Right lobe of liver (tissue), 6 donors: ENCODE results near the gene CEND1. TPM values are rescaled to one million over a fixed set of nuclear protein-coding genes. Genes with fewer than 3 reads are reported as not detected.
A peak's percentile ranks its signal among the peaks of the same experiment; 100 is the strongest.

Source experiments
- ATAC-seq, 4 donors: fragments of 200-7000 bp; cut with Tn5 transposase; one replicate each; pipeline ENCODE4 v1.9.1; 2020; ENCODE audit warnings: mild to moderate bottlenecking in 4 of 4, moderate library complexity in 4 of 4
- DNase-seq, 3 donors: peaks; one replicate each; pipeline ENCODE4 v3.0.0-alpha.2; 2020
- H3K27ac ChIP-seq, 3 donors: fragments of 200-600 bp; one replicate each; pipeline ENCODE4 v1.8.0; 2022
- H3K27me3 ChIP-seq, 2 donors: fragments of 200-600 bp; one replicate each; pipeline ENCODE4 v1.8.0; 2022
- H3K36me3 ChIP-seq, 4 donors: fragments of 200-600 bp; sonication (generic) in 1 of 4; one replicate each; pipeline versions ENCODE4 v1.5.1 to v1.8.0; 2017 to 2022; ENCODE audit warnings: control low read depth in 1 of 4
- H3K4me1 ChIP-seq, 4 donors: fragments of 200-600 bp; sonication (generic) in 1 of 4; one replicate each; pipeline versions ENCODE4 v1.5.1 to v1.8.0; 2017 to 2022; ENCODE audit warnings: control low read depth in 1 of 4
- H3K4me3 ChIP-seq, 3 donors: fragments of 200-600 bp; one replicate each; pipeline ENCODE4 v1.8.0; 2022
- H3K9me3 ChIP-seq, 4 donors: fragments of 200-600 bp; sonication (generic) in 1 of 4; one replicate each; pipeline versions ENCODE4 v1.5.1 to v1.8.0; 2017 to 2022; ENCODE audit warnings: control low read depth in 1 of 4
- CTCF ChIP-seq, 4 donors: fragments of 200-600 bp in 3 of 4; fragments of 450-650 bp in 1 of 4; IDR thresholded peaks; one replicate each; pipeline versions ENCODE4 v1.5.1 to v1.8.0; 2016 to 2022; ENCODE audit warnings: antibody characterized with exemption in 4 of 4, mild to moderate bottlenecking in 2 of 4
- POLR2A ChIP-seq: fragments of 450-650 bp; IDR thresholded peaks from one replicate; pipeline ENCODE4 v1.6.1; 2017; ENCODE audit warnings: antibody characterized with exemption, mild to moderate bottlenecking
- WGBS: methylation state at CpG from one replicate; pipeline ENCODE4 v1.1.6; 2018; ENCODE audit warnings: low coverage, low lambda C conversion rate; ENCODE audit not compliant: insufficient coverage; ENCODE audit errors: missing lambda C conversion rate; 5-methylcytosine and 5-hydroxymethylcytosine counted together
- intact Hi-C, 2 donors: fragments of 100-400 bp; cut with DNase I; formaldehyde crosslinking; loops; one replicate each; pipeline versions ENCODE4 v1.11.2 to v1.14.1; 2022
- total RNA-seq, 6 experiments: library from RNA; depleted of rRNA in 2 of 6; stranded (reverse); fragments of >200 nt in 2 of 6; fragmentation: NEBNext Ultra II Directional in 3 of 6; extraction: Animal tissue kit (Norgen Biotek cat#: 25700) in 3 of 6; gene quantifications; one replicate each; pipeline versions ENCODE4 v1.1.0 to v1.2.4, GENCODE V29; 2016 to 2023
- donor health status: DM: no; HTN: yes; CAD: no.
- donor health status: DM: no; HTN: no; CAD: no.
- donor health status: DM: no; HTN: no; CAD: no.
- donor health status: DM: no; HTN: yes; CAD: no.
- donor health status: DM: no; HTN: yes; CAD: no.

CEND1 gene
- total RNA-seq, 6 experiments from 2014 or later: not detected

- intact Hi-C loops: no loop called here
- H3K4me3 ChIP-seq: no peak overlapping the region
- no peak overlapping the region for H3K27ac ChIP-seq
These were observed 6.3 kb downstream of the CEND1 start for GRCh38 chr11:783581-784015.

GRCh38 chr11:782264-783174, 7.4 kb downstream of the CEND1 start:
- DNase-seq: peak in 2 of 3 donors; percentile 22 to 47
- Histone ChIP-seq H3K27me3 (no peaks in the 10 kb centered on the region), H3K36me3 (peaks cover 0 to 10% (median 0%) of the 10 kb centered on the region in 4 donors), H3K9me3 (no peaks in the 10 kb centered on the region), H3K4me3 (no peak overlapping the region), H3K27ac (no peak overlapping the region), H3K4me1 (peaks cover 0 to 17% (median 5%) of the 10 kb centered on the region in 4 donors)
- intact Hi-C loops: no loop called here
- ATAC-seq: no peak
- no peak for TF ChIP-seq CTCF (IDR thresholded peaks at IDR 0.05)
- TF ChIP-seq POLR2A: no peak
- WGBS: 74% methylated on average over 9 of the region's 36 CpGs

More at GRCh38 chr11:783581-784015, 6.3 kb downstream of the CEND1 start:
- Histone ChIP-seq H3K36me3 (peaks cover 0 to 10% (median 0%) of the 10 kb centered on the region in 4 donors), H3K9me3 (no peaks in the 10 kb centered on the region), H3K27me3 (no peaks in the 10 kb centered on the region), H3K4me1 (peaks cover 0 to 11% (median 5%) of the 10 kb centered on the region in 4 donors)
- DNase-seq (peak in 2 of 3 donors; percentile 57 to 71), ATAC-seq (peak in 3 of 4 donors; percentile 15 to 63 (median 52))
- no peak for TF ChIP-seq POLR2A
- peak in 2 of 4 donors; percentile 12 to 53 for TF ChIP-seq CTCF (IDR thresholded peaks at IDR 0.05)
- WGBS: 28% methylated on average over 18 of the region's 24 CpGs

GRCh38 chr11:779955-780532, 9.8 kb downstream of the CEND1 start:
- H3K4me3 ChIP-seq: no peak overlapping the region
- H3K27me3 ChIP-seq: no peaks in the 10 kb centered on the region
- intact Hi-C loops: no loop called here
- DNase-seq: peak in 1 of 3 donors; percentile 51
- peaks cover 0 to 10% (median 0%) of the 10 kb centered on the region in 4 donors for H3K36me3 ChIP-seq
- H3K9me3 ChIP-seq: no peaks in the 10 kb centered on the region
- ATAC-seq: no peak
- no CpG with 5 or more reads among the region's 16 CpGs for WGBS
- H3K27ac ChIP-seq: no peak overlapping the region
- peaks cover 0 to 22% (median 8%) of the 10 kb centered on the region in 4 donors for H3K4me1 ChIP-seq
- TF ChIP-seq CTCF (IDR thresholded peaks at IDR 0.05) (no peak), POLR2A (no peak)

- Histone ChIP-seq H3K4me3 (peak overlapping the region in 2 of 3 donors; percentile 77 to 80), H3K27me3 (no peaks in the 10 kb centered on the region), H3K9me3 (no peaks in the 10 kb centered on the region), H3K36me3 (peaks cover 0 to 9% (median 0%) of the 10 kb centered on the region in 4 donors), H3K27ac (peak overlapping the region in 2 of 3 donors; percentile 8 to 69), H3K4me1 (peaks cover 0 to 22% (median 8%) of the 10 kb centered on the region in 4 donors)
- intact Hi-C loops: no loop called here
- WGBS: 76% methylated on average over 4 of the region's 23 CpGs
- ATAC-seq (no peak), DNase-seq (peak in 2 of 3 donors; percentile 32 to 54)
- no peak for TF ChIP-seq POLR2A
- no peak for TF ChIP-seq CTCF (IDR thresholded peaks at IDR 0.05)
These were observed 10.6 kb downstream of the CEND1 start for GRCh38 chr11:778976-779954.
